ENCODE measurements around the gene AQP12B.

Gene AQP12B

GRCh38 chr2:240632306-240632721 lies 50.4 kb downstream of the AQP12B start:
- DNase-seq (ENCODE audit: low read depth in 2 of 2), result no peak

- no peak for DNase-seq (ENCODE audit: low read depth in 2 of 2)
Observed at GRCh38 chr2:240631548-240632305, 51.0 kb downstream of the AQP12B start.

GRCh38 chr2:240630771-240631547 lies 51.7 kb downstream of the AQP12B start:
- DNase-seq (ENCODE audit: low read depth in 2 of 2), result no peak

- DNase-seq (ENCODE audit: low read depth in 2 of 2), result no peak
Observed at GRCh38 chr2:240629968-240630770, 52.5 kb downstream of the AQP12B start.

- no peak for DNase-seq (ENCODE audit: low read depth in 2 of 2)
Observed at GRCh38 chr2:240629619-240629967, 53.1 kb downstream of the AQP12B start.

- DNase-seq (ENCODE audit: low read depth in 2 of 2), result no peak
Observed at GRCh38 chr2:240628808-240629618, 53.7 kb downstream of the AQP12B start.

- no peak for DNase-seq (ENCODE audit: low read depth in 2 of 2)
Observed at GRCh38 chr2:240628507-240628807, 54.2 kb downstream of the AQP12B start.

GRCh38 chr2:240627736-240628506 lies 54.8 kb downstream of the AQP12B start:
- no peak for DNase-seq (ENCODE audit: low read depth in 2 of 2)

GRCh38 chr2:240626531-240627300 lies 56.0 kb downstream of the AQP12B start:
- no peak for DNase-seq (ENCODE audit: low read depth in 2 of 2)
